NCI-H146 treated with DMSO at 0.1 percent for 48 hours (cell line): ENCODE measurements around the gene PLEKHJ1.

Source experiments
- DNase-seq: peaks from one replicate; lab custom pipeline; 2025; ENCODE audit not compliant: unreplicated experiment; lab: John Stamatoyannopoulos, UW

Gene PLEKHJ1

DNA sequence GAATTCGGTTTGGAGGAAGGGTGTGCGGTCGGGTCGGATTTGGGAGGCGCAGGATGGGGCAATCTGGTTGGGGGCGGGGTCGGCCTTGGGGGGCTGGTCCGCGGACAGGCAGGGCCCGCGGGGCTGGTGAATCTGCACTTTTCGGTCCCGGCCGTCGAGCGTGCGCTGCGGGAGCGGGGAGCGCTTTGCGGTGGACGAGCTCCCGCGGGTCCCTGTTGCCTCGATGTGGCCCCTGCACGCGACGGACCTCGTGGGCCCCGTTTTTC, 34.0 kb upstream of the PLEKHJ1 start:
- DNase-seq: no peak

DNA sequence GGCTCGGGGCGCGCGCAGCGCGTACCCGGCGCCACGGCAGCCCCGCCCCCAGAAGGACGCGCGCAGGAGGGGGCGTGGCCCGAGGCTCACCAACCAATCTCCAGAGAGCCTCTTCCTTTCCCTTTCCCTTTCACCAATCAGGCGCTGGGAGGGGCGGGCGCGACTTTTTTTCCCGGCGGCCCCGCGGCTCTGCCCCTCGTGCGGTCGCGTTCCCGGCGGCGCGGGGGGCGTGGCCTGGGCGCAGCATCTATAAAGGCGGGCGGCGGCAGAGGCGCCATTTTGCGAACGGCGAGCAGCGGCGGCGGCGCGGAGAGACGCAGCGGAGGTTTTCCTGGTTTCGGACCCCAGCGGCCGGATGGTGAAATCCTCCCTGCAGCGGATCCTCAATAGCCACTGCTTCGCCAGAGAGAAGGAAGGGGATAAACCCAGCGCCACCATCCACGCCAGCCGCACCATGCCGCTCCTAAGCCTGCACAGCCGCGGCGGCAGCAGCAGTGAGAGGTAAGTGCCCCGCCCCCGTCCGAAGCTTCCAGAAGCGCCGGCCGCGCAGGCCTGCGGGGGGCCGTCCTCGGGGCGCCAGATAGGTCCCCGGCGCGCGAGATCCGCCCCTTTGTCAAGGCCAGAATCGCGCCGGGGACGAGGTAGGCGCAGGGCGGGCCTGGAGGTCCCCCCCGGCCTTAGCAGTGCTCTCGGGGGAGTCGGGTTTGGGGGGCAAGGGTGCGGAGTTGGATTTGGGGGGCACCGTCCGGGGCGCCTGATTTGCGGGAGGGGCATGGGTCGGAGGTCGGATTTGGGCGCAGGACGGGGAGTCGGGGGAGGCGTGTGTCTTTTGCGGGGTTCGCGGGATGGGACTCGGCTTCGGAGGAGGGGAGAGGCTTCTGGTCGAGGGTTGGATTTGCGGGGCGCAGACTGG, 33.4 kb upstream of the PLEKHJ1 start:
- peak; percentile 78 for DNase-seq

DNA sequence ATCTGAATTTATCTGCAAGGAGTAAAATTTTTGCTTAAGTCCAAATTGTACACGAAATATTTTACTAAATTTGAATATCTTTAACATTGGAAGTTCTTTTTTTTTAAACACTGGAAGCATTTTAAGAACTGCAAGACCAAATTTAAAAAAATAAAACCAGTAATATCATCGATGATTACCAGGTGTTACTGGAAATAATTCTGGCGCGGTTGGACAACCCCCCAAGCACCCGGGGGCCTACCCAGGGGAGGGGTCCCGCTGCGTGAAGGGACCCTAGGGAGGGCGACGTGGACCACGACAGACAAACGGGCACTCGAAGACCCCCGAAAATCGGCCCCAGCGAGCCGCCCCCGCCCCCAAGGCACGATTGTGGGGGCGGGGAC, 32.7 kb upstream of the PLEKHJ1 start:
- no peak for DNase-seq

DNA sequence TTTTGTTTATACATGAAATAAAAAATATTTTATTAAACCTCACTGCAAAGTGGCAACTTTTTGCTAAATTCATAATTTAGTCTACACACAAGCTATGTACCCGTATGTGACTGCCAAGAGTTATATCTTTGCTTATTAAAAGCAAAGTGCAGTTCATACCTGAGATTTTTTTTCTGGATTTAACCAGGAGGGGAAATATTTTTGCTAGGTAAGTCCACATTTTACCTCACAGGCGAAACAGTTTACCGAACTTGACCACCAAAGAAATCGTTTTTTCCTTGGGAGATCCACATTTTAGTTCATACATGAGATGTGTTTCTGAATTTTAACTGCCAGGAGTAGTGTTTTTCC, 32.3 kb upstream of the PLEKHJ1 start:
- no peak for DNase-seq

DNA sequence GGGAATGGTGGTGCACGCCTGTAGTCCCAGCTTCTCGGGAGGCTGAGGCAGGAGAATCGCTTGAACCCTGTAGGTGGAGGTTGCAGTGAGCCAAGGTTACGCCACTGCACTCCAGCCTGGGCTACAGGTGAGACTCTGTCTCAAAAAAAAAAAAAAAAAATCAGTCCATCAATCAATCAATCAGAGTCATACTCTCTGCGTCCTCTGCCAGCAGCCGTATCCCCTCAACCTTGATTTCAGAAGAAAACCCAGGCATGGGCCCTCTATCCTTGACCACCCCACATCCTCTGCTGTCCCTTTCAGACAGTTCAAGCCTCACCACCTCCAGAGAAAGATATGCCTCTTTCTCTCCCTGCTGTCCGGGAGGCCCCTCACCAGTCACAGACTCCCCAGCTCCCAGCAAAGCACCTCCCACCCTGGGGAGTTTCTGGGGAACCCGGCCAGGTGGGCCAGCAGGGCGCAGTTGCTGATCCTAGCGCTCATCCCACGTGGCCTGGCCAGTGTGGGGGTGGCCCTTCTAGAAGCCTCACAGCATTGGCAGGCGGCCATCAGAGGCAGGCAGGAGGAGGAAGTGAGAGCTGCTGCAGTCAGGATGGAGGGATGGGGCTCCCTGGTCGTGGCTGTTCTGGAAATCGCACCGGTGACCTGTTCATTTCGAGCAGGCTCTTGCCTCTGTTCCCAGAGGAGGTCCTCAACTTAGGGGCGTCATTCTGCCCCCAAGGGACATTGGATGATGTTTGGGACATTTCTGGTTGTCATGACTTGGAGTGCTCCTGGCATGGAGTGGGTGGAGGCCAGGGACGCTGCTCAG, 30.3 kb upstream of the PLEKHJ1 start:
- DNase-seq: no peak

DNA sequence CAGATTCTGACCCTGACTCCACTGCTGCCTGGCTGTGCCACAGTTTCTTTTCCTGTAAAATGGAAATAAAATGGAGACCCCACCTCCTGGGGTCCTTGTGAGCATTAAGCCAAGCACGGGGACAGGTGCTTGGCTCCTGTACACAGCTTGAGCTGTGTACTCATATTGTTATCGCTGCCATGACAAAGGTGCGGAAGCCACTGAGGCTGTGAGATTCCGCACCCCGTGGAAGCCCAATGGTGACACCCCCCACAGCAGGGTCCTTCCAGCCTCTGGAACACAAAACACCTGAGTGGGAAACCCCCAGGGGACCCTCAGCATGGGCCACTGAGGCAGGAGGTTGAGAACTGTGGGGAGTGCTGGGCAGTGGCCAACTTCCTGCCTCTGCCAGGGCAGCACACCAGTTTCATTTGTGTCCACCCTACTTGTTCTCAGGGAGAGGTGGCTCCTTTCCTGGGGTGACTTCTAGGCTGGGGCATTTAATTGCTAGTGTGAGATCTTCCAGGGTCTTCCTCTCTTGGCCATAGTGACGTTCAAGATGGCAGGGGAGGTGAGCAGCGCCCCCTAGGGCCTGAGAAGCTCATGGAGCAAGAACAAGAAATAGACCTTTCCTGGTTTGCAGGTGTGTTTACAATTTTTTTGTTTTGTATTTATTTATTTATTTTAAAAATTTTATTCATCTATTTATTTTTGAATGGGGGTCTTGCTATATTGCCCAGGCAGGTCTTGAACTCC, 25.5 kb upstream of the PLEKHJ1 start:
- DNase-seq: no peak

DNA sequence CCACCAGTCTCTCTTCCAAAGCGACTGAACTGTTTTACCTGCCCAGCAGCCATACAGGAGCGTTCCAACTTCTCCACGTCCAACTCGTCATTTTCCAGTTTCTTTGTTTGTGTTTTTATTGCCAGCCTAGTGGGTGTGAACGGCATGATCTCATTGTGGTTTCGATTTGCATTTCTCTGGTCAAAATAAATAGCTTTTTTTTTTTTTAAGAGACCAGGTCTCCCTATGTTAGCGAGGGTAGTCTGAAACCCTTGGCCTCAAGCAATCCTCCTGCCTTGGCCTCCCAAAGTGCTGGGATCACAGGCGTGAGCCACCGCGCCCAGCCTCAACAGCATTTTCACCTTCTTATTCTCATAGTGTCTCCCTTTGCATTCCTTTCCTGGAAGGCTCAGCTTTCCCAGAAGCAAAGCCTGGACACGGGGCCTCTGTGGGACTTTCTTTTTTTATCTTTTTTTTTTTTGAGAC, 24.2 kb upstream of the PLEKHJ1 start:
- no peak for DNase-seq

DNA sequence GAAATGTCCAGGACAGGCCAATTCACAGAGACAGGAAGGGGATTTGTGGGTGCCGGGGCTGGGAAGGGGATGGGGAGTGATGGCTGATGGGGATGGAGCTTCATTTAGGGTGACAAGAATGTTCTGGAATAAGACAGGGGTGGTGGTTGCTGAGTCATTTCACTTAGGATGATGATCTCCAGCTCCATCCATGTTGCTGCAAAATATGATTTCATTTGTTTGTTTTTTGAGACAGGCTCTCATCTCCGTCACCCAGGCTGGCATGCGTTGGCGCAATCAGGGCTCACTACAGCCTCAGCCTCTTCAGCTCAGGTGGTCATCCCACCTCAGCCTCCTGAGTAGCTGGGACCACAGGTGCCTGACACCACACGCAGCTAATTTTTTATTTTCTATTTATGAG, 23.2 kb upstream of the PLEKHJ1 start:
- DNase-seq: no peak

DNA sequence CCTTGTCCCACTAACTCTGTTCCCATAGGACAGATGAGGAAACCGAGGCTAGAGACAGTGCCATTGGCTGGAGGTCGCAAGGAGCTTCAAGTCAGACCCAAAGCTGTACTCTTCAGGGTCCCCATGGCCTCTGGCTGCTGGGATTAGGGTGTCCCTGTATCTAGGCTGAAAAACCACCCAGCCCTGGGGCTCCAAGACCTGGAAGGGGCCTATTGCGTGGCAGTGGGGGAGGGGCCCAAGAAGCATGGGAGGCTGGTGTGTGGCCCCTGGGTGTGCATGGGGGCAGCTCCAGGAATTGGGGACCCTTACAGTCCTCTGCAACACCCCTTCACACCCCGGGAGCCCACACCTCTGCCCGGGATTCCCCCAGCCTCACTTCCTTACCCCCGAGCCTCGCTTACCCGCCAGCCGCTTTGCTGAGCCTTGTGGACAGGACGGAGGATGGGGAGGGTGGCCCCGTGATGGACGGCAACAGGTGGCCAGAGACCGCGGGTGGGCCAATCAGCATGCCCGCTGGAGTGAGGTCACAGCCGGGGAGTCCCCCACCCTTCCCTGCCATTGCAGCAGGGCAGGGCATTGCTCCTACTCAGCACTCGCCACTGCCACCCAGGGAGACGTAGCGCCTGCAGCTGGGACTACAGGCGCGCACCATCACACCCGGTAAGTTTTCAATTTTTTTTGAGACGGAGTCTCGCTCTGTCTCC, 20.0 kb upstream of the PLEKHJ1 start, which contains the start of gene JSRP1:
TSS of gene JSRP1 (minus strand) at position 436 of the 704 bp plus-strand sequence. CDS start 1,103 bp downstream, outside the sequence.
- DNase-seq: peak; percentile 57

DNA sequence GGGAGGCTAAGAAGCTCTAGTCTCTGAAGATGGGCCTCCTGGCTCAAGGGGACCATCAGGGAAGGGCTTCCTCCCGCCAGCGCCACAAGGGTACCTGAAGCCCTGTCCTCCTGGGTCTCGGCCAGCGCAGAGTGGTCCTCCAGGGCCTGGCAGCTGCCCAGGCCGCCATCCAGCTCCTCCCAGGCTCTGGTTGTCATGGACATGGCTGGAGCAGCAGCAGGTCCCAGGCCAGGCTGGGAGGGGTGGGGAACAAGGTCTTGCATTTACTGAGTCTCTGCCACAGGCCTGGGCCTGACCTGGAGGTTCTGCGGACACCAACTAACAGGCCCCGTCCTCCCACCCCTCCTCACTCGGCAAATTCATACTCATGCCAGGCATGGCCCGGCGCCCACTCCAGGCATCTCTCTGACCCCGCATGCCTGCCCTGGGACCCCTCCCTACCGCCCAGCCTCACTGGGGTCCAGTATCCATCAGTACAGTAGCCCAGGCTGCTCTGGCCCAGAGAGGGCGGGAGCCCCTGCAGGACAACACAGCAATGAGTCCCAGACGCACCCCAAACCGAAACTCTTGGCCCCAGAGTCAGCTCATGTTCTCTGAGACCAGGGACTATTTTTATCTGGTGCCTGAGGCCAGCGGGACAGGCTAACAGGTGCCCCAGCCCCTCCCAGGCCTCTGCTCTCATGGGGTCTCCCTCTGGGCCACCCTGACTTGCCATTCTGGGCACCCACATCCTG, 19.1 kb upstream of the PLEKHJ1 start:
- DNase-seq: no peak

DNA sequence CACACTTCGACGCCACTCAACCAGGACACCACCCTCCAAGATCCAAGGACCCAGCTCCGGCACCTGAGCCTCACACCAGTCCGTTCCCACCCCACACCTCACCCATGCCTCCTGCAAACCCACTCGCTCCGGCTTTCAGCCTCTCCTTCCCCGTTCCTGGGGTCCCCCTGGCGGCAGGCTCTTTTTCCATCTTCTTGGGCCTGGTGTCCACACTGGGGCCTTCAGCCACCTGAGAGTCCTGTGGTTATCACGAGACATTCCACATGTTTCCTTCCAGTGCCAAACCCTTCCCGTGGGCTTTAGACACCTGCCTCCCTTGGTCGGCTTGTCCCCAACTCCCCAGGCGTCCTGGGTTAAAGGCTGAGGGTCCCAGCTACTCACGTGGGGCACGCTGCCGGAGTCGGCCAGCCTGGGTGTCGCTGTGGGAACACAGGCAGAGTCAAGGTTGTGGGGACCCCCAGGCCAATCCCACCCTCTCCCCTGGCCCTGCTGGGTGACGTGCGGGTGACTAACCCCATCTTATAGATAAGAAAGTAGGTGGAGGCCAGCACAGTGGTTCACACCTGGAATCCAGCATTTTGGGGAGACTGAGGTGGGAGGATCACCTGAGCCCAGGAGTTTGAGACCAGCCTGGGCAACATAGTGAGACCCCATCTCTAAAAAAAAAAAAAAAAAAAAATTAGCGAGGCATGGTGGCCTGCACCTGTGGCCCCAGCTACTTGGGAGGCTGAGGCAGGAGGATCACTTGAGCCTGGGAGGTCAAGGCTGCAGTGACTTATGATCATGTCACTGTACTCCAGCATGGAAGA, 18.1 kb upstream of the PLEKHJ1 start:
- no peak for DNase-seq

DNA sequence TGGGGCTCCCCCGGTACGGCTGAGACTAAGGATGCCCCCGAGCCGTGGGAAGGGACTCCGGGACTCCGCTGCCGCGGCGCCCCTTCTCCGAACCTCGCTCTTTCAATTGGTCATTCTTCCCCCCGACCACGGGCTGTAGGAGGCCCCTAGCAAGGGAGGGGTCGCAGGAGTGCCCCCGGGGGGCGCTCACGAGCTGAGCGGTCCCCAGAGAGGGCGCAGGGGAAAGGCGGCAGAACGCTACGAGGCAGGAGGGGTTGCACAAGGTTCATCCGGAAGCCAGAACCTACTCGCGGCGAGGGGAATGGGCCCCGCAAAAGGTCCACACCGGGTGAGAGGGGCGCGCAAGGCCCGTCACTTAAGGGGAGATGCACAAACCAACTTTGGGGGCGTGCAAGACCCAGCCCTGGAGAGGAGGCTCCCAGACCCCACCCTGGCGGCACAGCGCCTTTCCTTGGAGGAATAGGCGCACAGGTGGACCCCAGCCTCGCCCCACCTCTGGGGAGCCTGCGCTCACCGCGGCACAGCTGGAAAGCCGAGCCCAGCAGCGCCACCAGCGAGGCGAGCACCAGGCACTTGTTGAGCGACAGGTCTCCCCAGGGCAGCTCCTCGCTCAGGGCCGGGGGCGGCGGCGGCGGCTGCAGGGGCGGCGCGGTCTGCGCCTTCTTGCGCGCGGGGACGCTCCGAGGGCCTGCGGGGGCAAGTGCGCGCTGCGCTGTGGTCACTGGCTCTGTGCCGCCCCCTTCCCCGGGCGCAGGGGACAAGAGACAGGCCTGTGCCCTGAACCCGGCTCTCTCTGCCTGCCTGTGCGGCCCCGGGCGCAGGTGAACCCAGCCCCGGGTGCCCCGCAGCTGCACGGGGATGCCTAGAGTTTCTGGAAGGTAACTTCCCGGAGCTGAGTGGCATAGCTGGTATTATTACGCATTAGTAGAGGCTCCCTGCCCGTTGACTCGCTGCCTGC, 17.3 kb upstream of the PLEKHJ1 start:
- no peak for DNase-seq

DNA sequence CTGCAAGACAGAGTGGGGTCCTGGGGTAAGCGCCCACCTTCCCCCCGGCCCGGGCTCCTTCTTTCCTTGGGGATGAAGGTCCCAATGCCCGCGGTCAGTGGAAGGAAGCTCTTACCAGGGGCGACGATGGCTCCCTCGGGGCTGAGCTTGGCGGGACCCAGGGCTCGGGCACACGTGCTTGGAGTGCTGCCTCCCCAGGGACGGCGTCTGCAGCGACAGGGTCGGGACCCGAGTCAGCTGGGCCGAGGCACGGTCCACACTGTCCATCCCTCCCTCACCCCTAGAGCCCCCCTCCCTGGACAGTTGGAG, 16.6 kb upstream of the PLEKHJ1 start:
- no peak for DNase-seq

DNA sequence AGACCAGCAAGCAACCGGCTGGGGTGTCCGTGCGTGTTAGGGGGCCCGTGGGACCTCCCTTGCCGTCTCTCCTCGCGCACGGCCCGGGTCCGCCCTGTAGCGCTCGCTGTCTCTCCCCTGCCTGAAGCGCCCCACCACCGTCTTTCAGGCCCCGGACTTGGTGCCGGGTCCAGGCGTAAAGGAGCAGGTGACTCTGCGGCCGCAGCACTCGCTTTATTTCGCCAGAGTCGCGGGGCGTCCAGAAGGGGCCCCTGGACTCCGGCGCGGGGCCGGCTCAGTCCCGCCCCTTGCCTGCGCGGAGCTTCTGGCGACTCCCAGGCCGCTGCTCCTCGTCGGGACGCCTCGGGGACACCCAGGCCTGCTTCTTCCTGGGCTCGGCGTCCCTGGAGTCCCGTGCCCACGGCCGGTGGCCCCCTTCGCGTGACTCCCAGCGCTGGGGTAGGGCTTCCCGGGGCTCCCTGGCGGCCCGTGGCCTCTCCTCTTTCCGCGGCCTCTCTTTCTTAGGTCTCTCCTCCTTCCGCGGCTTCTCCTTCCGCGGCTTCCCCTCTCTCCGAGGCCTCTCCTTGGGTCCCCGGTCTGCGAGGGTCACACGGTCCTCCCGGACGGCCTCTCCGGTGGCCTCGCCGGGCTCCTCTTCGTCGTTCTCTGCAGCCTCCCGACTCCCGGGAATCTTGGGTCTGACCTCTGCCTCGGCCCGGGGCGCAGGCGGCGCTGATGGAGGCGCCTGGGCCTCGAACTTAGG, 16.1 kb upstream of the PLEKHJ1 start:
- no peak for DNase-seq

DNA sequence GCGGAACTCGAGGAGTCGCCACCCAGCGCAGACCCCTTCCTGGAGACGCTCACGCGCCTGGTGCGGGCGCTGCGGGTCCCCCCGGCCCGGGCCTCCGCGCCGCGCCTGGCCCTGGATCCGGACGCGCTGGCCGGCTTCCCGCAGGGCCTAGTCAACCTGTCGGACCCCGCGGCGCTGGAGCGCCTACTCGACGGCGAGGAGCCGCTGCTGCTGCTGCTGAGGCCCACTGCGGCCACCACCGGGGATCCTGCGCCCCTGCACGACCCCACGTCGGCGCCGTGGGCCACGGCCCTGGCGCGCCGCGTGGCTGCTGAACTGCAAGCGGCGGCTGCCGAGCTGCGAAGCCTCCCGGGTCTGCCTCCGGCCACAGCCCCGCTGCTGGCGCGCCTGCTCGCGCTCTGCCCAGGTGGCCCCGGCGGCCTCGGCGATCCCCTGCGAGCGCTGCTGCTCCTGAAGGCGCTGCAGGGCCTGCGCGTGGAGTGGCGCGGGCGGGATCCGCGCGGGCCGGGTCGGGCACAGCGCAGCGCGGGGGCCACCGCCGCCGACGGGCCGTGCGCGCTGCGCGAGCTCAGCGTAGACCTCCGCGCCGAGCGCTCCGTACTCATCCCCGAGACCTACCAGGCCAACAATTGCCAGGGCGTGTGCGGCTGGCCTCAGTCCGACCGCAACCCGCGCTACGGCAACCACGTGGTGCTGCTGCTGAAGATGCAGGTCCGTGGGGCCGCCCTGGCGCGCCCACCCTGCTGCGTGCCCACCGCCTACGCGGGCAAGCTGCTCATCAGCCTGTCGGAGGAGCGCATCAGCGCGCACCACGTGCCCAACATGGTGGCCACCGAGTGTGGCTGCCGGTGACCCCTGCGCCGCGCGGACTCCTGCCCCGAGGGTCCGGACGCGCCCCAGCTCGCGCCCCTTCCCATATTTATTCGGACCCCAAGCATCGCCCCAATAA, 15.3 kb upstream of the PLEKHJ1 start:
- DNase-seq: no peak

DNA sequence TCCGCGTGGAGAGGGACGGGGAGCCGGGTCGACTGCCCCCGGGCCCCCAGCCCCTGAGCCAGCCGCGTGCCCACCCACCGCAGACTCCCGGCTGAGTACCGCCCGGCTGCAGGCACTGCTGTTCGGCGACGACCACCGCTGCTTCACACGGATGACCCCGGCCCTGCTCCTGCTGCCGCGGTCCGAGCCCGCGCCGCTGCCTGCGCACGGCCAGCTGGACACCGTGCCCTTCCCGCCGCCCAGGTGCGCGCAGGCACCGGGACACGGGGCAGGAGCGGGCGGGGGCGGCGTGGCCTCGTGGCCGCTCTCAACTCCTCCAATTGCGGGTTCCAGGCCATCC, 14.6 kb upstream of the PLEKHJ1 start:
- no peak for DNase-seq
